Heart left ventricle (tissue), 16 donors: ENCODE results near the gene JAKMIP3. TPM values are rescaled to one million over a fixed set of nuclear protein-coding genes. Genes with fewer than 3 reads are reported as not detected.

Source experiments
- ATAC-seq, 4 donors: fragments of 200-7000 bp; cut with Tn5 transposase; one replicate each; pipeline ENCODE4 v1.9.1; 2020 to 2022; ENCODE audit warnings: moderate library complexity in 4 of 4, mild to moderate bottlenecking in 3 of 4, moderate number of reproducible peaks in 1 of 4
- DNase-seq, 5 donors: peaks; one replicate each; pipeline ENCODE4 v3.0.0-alpha.2; 2020
- H3K27ac ChIP-seq, 12 donors: fragments of 200-600 bp; sonication (generic) in 4 of 12; one replicate each; pipeline versions ENCODE4 v1.5.0 to v1.8.0; 2016 to 2022; ENCODE audit warnings: mild to moderate bottlenecking in 2 of 12
- H3K27me3 ChIP-seq, 9 donors: fragments of 200-600 bp; sonication (generic) in 2 of 9; one replicate each; pipeline versions ENCODE4 v1.5.1 to v1.8.0; 2016 to 2022; ENCODE audit warnings: mild to moderate bottlenecking in 3 of 9
- H3K36me3 ChIP-seq, 9 donors: fragments of 200-600 bp; sonication (generic) in 2 of 9; one replicate each; pipeline versions ENCODE4 v1.5.0 to v1.8.0; 2018 to 2022; ENCODE audit warnings: mild to moderate bottlenecking in 2 of 9
- H3K4me1 ChIP-seq, 12 donors: fragments of 200-600 bp; sonication (generic) in 4 of 12; one replicate each; pipeline versions ENCODE4 v1.5.0 to v1.8.0; 2016 to 2022; ENCODE audit warnings: mild to moderate bottlenecking in 3 of 12
- H3K4me3 ChIP-seq, 12 donors: fragments of 200-600 bp; sonication (generic) in 4 of 12; one replicate each; pipeline versions ENCODE4 v1.5.0 to v1.8.0; 2017 to 2022; ENCODE audit warnings: mild to moderate bottlenecking in 9 of 12, moderate library complexity in 4 of 12
- H3K9me3 ChIP-seq, 12 donors: fragments of 200-600 bp; sonication (generic) in 4 of 12; one replicate each; pipeline versions ENCODE4 v1.5.0 to v1.8.0; 2016 to 2022; ENCODE audit warnings: mild to moderate bottlenecking in 1 of 12
- POLR2A ChIP-seq, 2 donors: fragments of 450-650 bp; IDR thresholded peaks; one replicate each; pipeline ENCODE4 v1.6.1; 2017; ENCODE audit warnings: antibody characterized with exemption in 2 of 2, mild to moderate bottlenecking in 2 of 2, moderate library complexity in 2 of 2
- WGBS, 4 donors: extraction: QIAGEN DNeasy Blood & Tissue Kit in 2 of 4; methylation state at CpG; one replicate each; pipeline versions ENCODE4 v1.1.5 to v1.1.7; 2013 to 2018; 5-methylcytosine and 5-hydroxymethylcytosine counted together
- intact Hi-C, 10 donors: fragments of 100-400 bp; cut with DNase I; formaldehyde crosslinking; loops; one replicate each; pipeline versions ENCODE4 v1.11.1 to v1.14.2; 2022
- polyA plus RNA-seq, 2 donors: library from polyadenylated mRNA; stranded (reverse); fragments of 200-250 nt; gene quantifications; one replicate each; pipeline ENCODE4 v1.2.3, GENCODE V29; 2013
- total RNA-seq, 9 donors: library from RNA; depleted of rRNA in 2 of 9; stranded (reverse); fragments of >200 nt in 2 of 9; fragmentation: NEBNext Ultra II Directional in 3 of 9; extraction: Animal tissue kit (Norgen Biotek cat#: 25700) in 3 of 9; gene quantifications; one replicate each; pipeline versions ENCODE4 v1.1.0 to v1.2.4, GENCODE V29; 2016 to 2023
- TF ChIP-seq, protein P1 (sequence below), 12 donors: fragments of 200-600 bp; sonication (generic) in 4 of 12; IDR thresholded peaks; one replicate each; pipeline versions ENCODE4 v1.5.0 to v1.8.0; 2018 to 2022; ENCODE audit warnings: antibody characterized with exemption in 12 of 12, mild to moderate bottlenecking in 5 of 12
- donor health status: ischemic (EF 13 %, LVEDD 7.1; RV severe dilation, severe dysfunction).
- donor health status: healthy with polysubstance abuse.
- donor health status: DM: no; HTN: yes; CAD: no.
- donor health status: DM: no; HTN: no; CAD: no.
- donor health status: ischemic (EF 25% LVEDD 6.9; RV normal size, moderate dysfunction).
- donor health status: ischemic (EF 25% LVEDD 5.7; RV mildly dilated, moderate dysfunction).
- donor health status: healthy.
- donor health status: DM: yes; HTN: yes; CAD: no.
- donor health status: ischemic (EF 35%, LVEDD 5.7; RV mildly dilated, moderate dysfunction).
- donor health status: nonischemic (EF 11% LVEDD 7.7; RV severe dilation, severe dysfunction).
- donor health status: DM: yes; HTN: yes; CAD: no.
- donor health status: PGD.
- donor health status: ischemic (EF 29% LVEDD 5.4; RV normal size, mild dysfunction).
- donor health status: nonischemic (EF 23%, LVEDD 6.1; RV moderate dilation, normal function).

JAKMIP3 gene
- total and polyA plus RNA-seq, 11 donors: 0.06 to 3.1 (median 1.3) TPM

DNA sequence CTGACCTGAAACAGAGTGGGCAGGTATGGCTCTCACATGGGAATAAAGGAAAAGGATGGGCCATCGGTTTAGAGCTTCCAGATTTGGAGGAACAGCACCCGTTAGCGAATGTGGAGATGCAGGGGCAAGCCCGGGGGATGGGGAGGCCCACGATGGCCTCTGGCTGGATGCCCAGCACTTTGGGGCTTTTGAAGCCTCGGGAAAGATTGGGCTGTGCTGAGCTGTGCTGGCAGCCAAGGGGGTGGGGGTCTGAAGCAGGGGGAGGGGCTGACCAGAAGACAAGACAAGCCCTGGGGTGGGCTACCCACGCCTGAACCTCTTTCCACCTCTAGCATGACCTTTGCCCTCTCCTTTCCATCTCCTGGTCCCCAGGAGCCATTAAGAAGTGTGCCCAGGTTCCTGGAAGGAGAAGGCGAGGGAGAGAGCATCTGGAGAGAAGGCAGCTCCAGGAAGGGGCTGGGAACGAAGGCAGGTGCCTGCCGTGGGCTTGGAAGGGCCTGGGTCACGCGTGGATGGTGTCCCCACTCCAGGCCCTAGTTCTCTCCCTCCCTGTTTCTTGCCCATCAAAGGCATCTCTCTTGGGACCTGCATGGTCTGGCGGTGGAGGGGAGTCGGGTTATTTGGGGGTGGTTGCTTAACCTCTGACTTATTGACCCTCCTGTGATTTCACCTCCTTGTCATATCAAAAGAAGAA, 39.7 kb downstream of the JAKMIP3 start:
- Histone ChIP-seq H3K9me3 (no peaks in the 10 kb centered on the region), H3K36me3 (no peaks in the 10 kb centered on the region), H3K4me1 (peaks cover 0 to 6% (median 0%) of the 10 kb centered on the region in 12 donors), H3K27ac (no peak overlapping the region), H3K27me3 (no peaks in the 10 kb centered on the region), H3K4me3 (no peak overlapping the region)
- intact Hi-C loops: no loop called here
- DNase-seq (peak in 2 of 5 donors; percentile 10 to 23), ATAC-seq (no peak)
- TF ChIP-seq, protein P1, sequence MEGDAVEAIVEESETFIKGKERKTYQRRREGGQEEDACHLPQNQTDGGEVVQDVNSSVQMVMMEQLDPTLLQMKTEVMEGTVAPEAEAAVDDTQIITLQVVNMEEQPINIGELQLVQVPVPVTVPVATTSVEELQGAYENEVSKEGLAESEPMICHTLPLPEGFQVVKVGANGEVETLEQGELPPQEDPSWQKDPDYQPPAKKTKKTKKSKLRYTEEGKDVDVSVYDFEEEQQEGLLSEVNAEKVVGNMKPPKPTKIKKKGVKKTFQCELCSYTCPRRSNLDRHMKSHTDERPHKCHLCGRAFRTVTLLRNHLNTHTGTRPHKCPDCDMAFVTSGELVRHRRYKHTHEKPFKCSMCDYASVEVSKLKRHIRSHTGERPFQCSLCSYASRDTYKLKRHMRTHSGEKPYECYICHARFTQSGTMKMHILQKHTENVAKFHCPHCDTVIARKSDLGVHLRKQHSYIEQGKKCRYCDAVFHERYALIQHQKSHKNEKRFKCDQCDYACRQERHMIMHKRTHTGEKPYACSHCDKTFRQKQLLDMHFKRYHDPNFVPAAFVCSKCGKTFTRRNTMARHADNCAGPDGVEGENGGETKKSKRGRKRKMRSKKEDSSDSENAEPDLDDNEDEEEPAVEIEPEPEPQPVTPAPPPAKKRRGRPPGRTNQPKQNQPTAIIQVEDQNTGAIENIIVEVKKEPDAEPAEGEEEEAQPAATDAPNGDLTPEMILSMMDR (IDR thresholded peaks at IDR 0.05): no peak
- TF ChIP-seq POLR2A (IDR thresholded peaks at IDR 0.05): no peak
- WGBS, 4 donors: 76 to 82% (median 80%) methylated on average over 14 of the region's 14 CpGs

DNA sequence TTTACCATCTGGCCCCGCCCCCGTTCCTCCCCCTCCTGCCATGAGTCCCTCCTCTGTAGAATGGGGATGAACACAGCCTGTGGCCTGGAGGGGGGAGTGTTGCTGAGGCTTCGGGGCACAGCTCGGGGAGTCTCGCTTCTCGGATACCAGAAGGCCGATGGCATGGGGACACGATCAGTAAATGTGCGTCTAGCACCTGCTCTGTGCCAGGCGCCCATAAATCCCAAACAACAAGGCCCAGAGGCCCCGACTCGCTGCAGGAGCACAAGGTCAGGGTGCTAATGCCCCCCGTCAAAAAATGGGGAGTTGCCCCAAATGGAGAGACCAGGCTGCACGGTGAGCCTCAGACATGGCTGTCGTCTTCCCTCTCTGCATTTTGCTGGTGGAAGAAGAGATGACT, 40.7 kb downstream of the JAKMIP3 start:
- 83 to 90% (median 90%) methylated on average over 15 of the region's 15 CpGs for WGBS, 4 donors
- no peak overlapping the region for H3K4me3 ChIP-seq
- H3K36me3 ChIP-seq: no peaks in the 10 kb centered on the region
- H3K4me1 ChIP-seq: peaks cover 0 to 6% (median 0%) of the 10 kb centered on the region in 12 donors
- no peak overlapping the region for H3K27ac ChIP-seq
- ATAC-seq (no peak), DNase-seq (peak in 2 of 5 donors; percentile 10 to 45)
- TF ChIP-seq, protein P1 (IDR thresholded peaks at IDR 0.05): no peak
- no peak for TF ChIP-seq POLR2A (IDR thresholded peaks at IDR 0.05)
- H3K27me3 ChIP-seq: no peaks in the 10 kb centered on the region
- intact Hi-C loops: no loop called here
- H3K9me3 ChIP-seq: no peaks in the 10 kb centered on the region

DNA sequence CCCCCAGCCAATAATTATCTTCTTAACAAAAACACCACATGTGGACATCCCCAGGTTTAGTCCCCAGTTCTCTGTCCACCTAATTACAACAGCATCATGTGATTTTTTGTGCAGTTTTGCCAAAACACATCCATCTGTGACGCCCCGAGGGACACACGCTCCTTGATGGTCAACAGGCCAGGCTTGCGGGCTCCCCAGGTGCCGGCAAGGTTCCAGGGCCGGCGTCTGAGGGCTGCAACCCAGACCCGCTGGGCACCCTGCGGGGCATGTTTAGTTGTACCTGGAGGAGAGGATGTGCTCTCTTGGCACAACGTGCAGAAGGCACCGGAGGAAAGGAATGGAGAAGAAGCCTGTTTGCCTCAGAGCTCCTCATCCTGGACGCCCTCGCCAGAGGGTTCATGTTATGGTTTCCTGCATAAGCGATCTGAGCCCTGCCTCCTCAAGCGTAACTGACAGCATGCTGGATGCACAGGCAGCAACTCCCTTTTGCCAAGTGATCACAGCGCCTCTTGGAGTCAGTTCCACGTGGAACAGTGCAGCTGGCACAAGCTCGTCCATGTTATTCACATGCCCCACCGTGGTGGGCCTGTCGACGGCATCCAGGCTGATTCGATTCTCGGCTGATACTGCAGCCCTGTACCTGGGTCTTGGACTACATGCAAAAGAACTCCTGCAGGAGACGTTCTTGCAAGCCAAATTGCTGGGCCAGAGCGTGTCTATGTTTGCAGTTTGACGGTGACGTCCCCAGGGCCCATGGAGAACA, 41.6 kb downstream of the JAKMIP3 start:
- peak in 3 of 5 donors; percentile 3 to 48 (median 14) for DNase-seq

More for the DNA sequence above, 41.6 kb downstream of the JAKMIP3 start:
- no peak for ATAC-seq
- H3K4me1 ChIP-seq: peaks cover 0 to 6% (median 0%) of the 10 kb centered on the region in 12 donors
- no peaks in the 10 kb centered on the region for H3K36me3 ChIP-seq
- intact Hi-C loops: no loop called here
- H3K27ac ChIP-seq: no peak overlapping the region
- no peaks in the 10 kb centered on the region for H3K9me3 ChIP-seq
- no peaks in the 10 kb centered on the region for H3K27me3 ChIP-seq
- H3K4me3 ChIP-seq: no peak overlapping the region
- 83 to 89% (median 87%) methylated on average over 19 to 27 of the region's 27 CpGs for WGBS, 4 donors
- TF ChIP-seq, protein P1 (IDR thresholded peaks at IDR 0.05): no peak
- no peak for TF ChIP-seq POLR2A (IDR thresholded peaks at IDR 0.05)
